Forelimb muscle (tissue), 1 donor: ENCODE results near the gene POC1A. TPM values are rescaled to one million over a fixed set of nuclear protein-coding genes. Genes with fewer than 3 reads are reported as not detected.

Experiments used
- DNase-seq: peaks from one replicate; pipeline ENCODE4 v3.0.0-alpha.2; 2013; ENCODE audit warnings: low read depth
- polyA plus RNA-seq: library from polyadenylated mRNA; unstranded; fragments of 120-200 nt; gene quantifications from one replicate; pipeline ENCODE4 v1.2.1, GENCODE V29; 2013; ENCODE audit not compliant: insufficient read length

Gene POC1A
- polyA plus RNA-seq, 1 donor, result 3.7 TPM

GRCh38 chr3:52104684-52105640 lies 49.3 kb downstream of the POC1A start:
- DNase-seq, result no peak

DNA sequence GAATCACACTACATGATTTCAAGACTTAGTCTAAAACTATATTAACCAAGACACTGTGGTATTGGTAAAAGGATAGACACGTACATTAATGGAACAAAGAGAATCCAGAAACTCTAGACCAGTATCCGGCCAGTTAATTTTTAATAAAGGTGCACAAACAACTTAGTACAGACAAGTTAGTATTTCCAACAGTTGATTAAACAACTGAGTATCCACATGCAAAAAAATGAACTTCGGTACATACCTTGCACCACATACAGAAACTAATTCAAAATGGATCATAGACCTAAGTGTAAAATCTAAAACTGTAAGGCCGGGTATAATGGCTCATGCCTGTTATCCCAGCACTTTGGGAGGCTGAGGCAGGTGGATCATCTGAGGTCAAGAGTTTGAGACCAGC lies 51.3 kb downstream of the POC1A start:
- no peak for DNase-seq

DNA sequence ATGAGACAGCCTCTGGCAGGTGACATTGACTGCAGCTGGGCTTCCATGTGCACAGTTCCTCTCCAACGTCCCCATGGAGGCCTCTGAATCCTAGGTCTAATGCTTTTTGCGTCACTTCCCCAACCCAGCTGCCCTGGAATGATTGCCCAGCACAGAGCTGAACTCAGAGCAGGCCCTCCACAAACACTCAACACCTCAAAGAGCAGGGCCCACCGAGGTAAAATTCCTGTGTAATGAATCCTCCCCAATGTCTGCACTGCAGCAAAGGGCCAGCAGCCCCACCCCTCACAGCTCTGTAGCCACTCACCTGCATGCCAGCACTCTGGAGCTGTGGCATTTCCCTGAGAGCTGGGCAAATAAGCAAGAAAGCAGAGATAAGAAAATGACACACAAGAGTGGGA lies 55.2 kb downstream of the POC1A start:
- no peak for DNase-seq

GRCh38 chr3:52097851-52098507 lies 56.2 kb downstream of the POC1A start:
- no peak for DNase-seq

- DNase-seq, result no peak
Measured at GRCh38 chr3:52095990-52096775, 58.0 kb downstream of the POC1A start.

DNA sequence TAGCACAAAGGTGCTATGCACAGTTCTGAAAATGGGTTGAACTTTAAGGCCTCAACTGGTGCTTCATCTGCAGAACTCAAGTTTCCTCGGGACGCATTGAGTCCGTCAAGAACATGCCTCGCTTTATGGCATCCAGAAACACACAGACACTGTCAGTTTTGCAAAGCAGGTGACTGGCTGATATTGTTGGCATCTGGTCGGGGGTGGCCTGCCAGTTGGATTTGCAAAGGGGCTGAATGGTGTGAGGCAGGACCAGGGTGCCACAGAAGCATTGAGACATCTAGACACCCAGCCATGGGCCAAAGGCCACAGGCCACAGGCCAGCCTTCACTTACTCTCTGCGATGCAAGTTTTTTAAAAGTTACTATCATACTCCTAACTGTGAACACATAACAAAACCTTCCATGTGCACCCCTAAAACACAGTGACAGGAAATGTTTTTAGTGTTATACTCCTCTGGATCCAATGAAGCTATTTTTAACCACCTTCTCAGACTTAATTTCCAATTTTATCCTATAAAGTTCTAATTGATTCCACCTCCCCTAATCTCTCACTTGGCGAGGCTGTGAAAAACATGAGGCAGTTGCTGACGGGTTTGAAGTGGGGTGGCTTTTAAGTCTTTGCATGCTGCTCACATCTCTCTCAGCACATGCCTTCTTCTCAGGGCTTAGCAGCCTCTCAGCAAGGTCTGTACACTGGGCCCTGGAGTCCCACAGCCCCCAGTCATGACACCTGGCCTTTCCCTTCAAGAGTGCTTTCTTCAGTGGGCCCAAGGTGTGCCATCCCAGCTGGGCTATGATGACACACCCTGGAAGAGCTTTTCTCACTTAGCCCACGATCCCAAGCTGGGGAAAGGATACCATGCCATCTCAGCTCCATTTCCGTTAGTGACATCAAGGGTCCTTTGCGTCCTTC lies 59.4 kb downstream of the POC1A start:
- no peak for DNase-seq

DNA sequence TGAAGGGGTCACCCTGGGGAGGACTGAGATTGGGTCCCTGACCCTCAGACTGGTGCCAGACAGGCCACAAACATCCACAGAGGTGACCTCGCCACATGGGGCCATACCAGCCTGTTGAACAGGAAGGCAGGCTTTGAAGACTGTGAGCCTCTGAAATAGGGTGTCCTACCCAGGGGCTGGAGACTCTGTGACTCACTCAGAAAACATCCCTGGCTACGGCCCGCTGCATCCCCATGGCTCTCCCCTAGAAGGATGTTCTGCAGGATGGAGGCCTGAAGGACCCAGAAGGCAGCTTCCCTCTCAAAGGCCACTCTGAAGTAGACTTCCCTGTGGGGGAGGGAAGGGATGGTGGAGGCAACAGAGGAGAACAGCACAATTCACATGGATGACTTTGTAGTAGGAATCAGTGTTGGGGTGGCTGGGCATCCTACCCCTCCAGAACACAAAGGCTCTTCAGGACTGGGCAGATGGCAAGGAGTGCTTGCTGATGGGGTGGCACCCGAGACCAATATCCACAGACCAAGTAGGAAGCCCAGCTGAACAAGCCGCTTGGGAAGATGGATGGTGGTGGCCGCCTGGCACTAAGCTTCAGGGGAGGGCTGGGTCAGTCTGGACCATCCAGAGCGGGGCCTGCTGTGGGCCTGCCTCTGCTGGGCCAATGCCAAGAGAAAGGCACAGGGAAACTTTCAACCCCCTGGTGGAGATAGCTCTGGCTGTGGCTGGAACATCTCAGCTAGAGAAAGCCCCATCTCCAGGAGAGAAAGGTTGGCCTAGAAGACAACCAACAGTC lies 60.3 kb downstream of the POC1A start:
- DNase-seq, result no peak

DNA sequence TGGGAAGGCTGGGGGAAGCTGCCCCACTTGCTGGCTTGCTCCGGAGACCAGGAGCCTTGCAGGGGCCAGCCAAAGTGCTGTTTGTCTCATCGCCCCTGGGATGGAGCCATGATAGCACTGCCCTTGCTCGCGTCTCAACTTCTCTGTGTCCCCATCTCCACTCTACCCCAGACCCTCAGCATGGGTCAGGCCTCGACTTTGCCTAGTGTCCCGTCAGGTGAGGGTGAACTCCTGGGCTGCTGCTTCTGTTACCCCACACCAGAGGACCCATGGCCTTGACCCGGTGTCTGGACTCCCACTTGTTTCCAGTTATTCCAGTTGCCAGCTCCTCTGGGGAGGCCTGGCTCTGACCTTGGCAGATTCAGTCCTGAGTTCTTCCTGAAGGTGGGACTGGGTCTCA lies 61.3 kb downstream of the POC1A start:
- no peak for DNase-seq

DNA sequence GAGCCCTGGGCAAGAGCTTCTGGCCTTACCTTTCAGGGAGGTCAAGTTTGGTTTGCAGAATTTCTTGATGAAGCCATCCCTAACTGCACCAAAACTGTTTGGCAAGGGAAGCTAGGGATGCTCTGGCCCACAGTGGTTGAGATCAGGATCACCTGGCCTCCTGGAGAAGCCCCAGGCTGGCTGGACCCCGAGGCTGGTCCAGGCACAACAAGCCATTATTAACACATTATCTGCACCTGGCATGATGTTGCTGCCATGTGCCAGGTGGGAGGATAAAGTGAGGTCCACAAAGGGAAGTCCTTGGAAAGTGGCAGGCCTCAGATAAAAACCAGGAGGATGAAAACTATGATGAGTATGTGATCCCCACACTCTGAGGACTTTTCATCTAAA lies 62.0 kb downstream of the POC1A start:
- no peak for DNase-seq

DNA sequence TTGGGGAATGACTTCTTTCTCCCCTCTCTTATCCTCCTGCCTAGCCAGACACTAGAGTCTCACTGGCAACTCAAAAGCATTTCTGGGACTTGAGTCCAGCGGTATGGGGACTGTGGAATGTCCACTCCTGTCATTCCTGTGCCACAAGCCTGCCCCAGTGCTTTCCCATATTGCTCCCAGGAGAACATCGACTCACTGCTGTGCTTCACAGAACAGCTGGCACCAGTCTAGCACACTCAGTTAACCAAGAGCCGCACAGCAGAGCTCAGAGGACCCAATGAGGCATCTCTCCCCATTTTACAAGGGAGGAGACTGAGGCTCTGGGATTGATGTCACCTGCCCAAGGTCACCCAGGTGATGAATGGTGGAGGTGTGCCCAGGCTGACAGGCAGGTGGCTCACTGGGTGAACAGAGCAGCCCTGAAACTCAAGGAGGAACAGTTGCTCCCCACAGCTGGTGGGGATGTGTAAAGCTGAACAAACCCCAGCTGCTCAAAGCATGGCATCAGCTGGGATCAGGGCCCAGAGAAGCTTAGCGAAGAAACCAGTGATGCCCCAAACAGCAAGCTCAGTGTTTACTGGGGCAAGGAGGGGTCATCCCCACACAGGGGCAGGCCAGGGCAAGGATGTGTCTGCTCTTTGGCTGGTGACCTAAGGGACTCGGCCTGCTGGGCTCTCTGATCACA lies 62.5 kb downstream of the POC1A start:
- no peak for DNase-seq

DNA sequence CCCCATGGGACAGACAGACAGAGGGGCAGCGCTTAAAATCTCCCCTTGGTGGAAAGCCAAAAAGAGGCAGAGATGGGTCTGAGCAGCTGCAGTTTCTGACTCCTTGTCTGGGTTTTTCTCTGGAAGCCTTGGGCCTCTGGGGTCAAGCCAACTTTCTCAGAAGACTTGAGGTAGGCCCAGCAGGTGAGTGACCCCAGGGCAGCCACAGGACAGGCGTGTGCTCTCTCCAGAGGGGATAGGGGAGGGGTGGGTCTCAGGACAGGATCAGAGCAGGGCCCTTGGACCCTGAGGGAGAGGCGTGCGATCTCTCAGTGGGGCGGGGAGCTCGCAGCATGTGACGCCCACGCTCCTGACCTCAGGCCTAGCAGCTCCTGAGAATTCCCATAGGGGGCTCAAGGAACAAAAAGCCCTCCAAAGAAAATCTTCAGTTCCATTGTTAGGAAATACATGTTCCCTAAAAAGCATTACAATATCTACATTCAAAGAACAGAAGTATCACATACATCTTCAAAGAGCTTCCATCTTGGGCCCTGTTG lies 63.2 kb downstream of the POC1A start:
- DNase-seq, result no peak

DNA sequence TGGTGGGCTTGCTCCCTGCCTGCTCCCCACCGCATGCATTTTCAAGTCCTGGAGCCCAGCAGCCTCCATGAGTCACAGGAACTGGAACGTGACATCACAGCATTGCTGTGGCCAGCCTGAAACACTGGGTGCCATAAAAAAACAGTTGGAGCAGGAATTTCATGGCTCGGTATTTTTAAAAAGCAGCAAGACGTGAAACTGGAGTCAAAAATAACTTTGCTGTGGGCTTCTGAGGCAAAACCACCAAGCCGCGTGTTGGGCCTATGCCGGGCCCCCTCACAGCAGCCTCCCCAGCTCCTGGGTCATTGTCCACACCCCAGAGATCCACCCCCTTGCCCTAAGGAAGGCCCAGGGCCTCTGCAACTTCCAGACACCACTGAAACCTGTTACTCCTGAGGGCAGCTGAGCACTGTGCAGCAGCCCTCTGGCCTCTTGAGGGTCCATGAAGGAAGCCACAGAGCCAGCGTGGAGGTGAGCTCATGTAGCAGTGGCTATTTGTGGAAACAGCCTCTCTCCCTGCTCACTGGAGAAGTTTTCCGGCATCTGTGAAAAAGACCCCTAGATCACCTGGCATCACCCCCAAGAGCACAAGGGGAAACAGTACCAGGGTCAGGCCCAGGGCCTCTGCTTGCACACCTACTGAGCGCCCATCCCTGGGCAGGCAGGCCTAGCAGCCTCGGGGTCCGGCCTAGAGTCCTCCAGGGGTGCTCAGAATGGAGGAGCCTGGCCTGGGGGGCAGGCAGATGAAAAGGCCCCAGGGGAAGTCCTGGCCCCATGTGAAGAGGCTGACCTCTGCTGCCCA lies 63.9 kb downstream of the POC1A start:
- no peak for DNase-seq

GRCh38 chr3:52089691-52090090 lies 64.5 kb downstream of the POC1A start:
- DNase-seq, result no peak

- DNase-seq, result no peak
Measured at GRCh38 chr3:52088445-52089367, 65.5 kb downstream of the POC1A start.

GRCh38 chr3:52087731-52088130 lies 66.5 kb downstream of the POC1A start:
- DNase-seq, result no peak

DNA sequence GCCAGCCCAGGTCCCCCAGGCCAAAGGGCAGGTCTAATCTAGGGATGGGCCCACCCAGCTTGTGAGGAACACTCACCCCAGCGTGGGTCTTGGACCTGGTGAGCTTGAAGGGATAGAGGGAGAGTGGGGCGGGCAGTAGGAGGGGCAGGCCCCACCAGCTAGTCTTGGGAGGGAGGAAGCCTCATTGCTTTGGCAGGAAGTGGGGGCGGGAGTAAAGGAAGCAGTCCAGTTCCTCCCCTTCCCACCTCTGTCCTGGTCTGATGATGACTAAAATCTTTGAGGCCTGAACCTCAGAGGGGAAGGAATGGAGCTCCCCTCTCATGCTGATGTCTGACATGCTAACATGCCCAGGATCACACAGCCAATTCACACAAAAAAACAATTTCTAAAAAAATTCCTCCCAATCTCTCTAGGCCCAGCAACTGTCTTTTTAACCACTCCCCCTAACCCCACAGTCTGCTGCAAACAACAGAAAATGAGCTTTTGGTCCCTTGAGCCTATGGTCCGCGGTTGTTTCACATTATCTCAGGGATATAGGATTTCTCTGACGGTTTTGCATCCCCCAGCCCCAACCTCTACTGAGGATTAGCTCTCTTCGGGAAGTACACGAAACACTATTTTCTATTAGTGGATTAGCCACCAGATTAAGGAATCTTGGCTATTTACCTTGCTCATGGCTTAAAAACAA lies 67.1 kb downstream of the POC1A start:
- no peak for DNase-seq

- no peak for DNase-seq
Measured at GRCh38 chr3:52086461-52086860, 67.8 kb downstream of the POC1A start.
